ENCODE data around the gene DNAH2. TPM values are rescaled to one million over a fixed set of nuclear protein-coding genes. Genes with fewer than 3 reads are reported as not detected.

Gene DNAH2
- total and polyA plus RNA-seq, 2 of the 8 experiments (the other 6 are each of a cell fraction or from before 2014, with no cell fraction given) = 0.13 to 0.18 TPM

GRCh38 chr17:7833011-7833794, 115.7 kb downstream of the DNAH2 start (continued):
- no peak for TF ChIP-seq CHD7 (IDR thresholded peaks at IDR 0.05; ENCODE audit: insufficient replicate concordance, low read length)
- TF ChIP-seq NANOG (IDR thresholded peaks at IDR 0.05; ENCODE audit: insufficient read depth, low read depth, low read length, poor library complexity, severe bottlenecking) = no peak
- TF ChIP-seq HDAC2 (IDR thresholded peaks at IDR 0.05; ENCODE audit: borderline replicate concordance in 1 of 2, low read depth in 2 of 2, low read length in 2 of 2) = no peak
- no peak for TF ChIP-seq FOSL1 (IDR thresholded peaks at IDR 0.05; ENCODE audit: insufficient read depth, low read depth, low read length)
- no peak for TF ChIP-seq EP300 (IDR thresholded peaks at IDR 0.05; ENCODE audit: borderline replicate concordance in 1 of 2, low read depth in 2 of 2, low read length in 2 of 2)
- no peak for TF ChIP-seq RNF2 (IDR thresholded peaks at IDR 0.05; ENCODE audit: borderline replicate concordance, low read depth, low read length, missing control alignments, poor library complexity, severe bottlenecking)
- TF ChIP-seq POLR2A (IDR thresholded peaks at IDR 0.05; ENCODE audit: control extremely low read depth in 1 of 2, low read depth in 2 of 2, low read length in 2 of 2) = no peak
- no peak for TF ChIP-seq GABPA (IDR thresholded peaks at IDR 0.05; ENCODE audit: borderline replicate concordance, insufficient read depth, low read length)
- no peak for TF ChIP-seq CBX5 (IDR thresholded peaks at IDR 0.05; ENCODE audit: low read depth, low read length)
